Measurements from ENCODE around the gene EYA4.

Gene EYA4

GRCh38 chr6:133247581-133247980 is 6.4 kb downstream of the EYA4 start:
- H3K4me3 ChIP-seq (ENCODE audit: low read depth, low read length), result no peak overlapping the region
- no peak for DNase-seq (ENCODE audit: low read depth)
- TF ChIP-seq, protein P1, sequence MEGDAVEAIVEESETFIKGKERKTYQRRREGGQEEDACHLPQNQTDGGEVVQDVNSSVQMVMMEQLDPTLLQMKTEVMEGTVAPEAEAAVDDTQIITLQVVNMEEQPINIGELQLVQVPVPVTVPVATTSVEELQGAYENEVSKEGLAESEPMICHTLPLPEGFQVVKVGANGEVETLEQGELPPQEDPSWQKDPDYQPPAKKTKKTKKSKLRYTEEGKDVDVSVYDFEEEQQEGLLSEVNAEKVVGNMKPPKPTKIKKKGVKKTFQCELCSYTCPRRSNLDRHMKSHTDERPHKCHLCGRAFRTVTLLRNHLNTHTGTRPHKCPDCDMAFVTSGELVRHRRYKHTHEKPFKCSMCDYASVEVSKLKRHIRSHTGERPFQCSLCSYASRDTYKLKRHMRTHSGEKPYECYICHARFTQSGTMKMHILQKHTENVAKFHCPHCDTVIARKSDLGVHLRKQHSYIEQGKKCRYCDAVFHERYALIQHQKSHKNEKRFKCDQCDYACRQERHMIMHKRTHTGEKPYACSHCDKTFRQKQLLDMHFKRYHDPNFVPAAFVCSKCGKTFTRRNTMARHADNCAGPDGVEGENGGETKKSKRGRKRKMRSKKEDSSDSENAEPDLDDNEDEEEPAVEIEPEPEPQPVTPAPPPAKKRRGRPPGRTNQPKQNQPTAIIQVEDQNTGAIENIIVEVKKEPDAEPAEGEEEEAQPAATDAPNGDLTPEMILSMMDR (IDR thresholded peaks at IDR 0.05; ENCODE audit: control insufficient read depth, extremely low read depth, insufficient read depth), result no peak

DNA sequence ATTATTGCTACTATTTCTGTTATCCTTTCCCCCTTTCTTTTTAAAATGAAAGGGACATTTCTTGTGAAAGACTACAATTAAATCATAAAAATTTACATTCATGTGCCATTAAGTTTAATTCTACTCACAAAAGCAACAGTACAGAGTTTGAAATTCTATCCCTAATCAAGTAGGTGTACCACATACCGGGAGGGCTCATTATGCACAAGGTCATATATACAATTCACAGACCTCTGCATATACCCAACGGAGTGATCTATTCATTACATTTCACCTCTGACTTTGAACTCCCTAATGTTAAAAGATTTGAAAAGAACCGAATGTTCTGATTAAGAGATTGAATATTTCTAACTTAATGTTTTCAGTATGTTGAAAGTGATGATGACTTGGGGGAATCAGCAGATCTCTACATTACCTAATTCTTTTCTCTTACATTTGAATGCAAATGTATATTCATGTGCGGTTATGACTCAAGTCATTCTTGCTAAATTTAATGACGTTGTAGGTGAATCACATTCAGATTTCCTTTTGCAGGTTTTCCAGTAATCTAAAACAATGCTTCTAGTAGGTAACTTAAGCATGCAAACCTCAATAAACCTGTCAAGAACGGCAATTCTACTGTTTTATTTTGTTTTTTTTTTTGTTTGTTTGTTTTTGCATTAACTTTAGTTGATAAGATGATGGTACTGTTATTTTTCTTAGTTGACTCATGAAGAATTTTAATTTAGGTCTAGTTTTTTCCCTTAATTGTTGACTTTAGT is 7.3 kb downstream of the EYA4 start:
- DNase-seq (ENCODE audit: low read depth), result no peak
- H3K4me3 ChIP-seq (ENCODE audit: low read depth, low read length), result no peak overlapping the region
- TF ChIP-seq, protein P1 (IDR thresholded peaks at IDR 0.05; ENCODE audit: control insufficient read depth, extremely low read depth, insufficient read depth), result no peak

GRCh38 chr6:133251688-133252087 is 10.5 kb downstream of the EYA4 start:
- DNase-seq (ENCODE audit: low read depth), result no peak
- H3K4me3 ChIP-seq (ENCODE audit: low read depth, low read length), result no peak overlapping the region
- TF ChIP-seq, protein P1 (IDR thresholded peaks at IDR 0.05; ENCODE audit: control insufficient read depth, extremely low read depth, insufficient read depth), result no peak

GRCh38 chr6:133254552-133255228 is 13.5 kb downstream of the EYA4 start:
- TF ChIP-seq, protein P1 (IDR thresholded peaks at IDR 0.05; ENCODE audit: control insufficient read depth, extremely low read depth, insufficient read depth), result no peak
- H3K4me3 ChIP-seq (ENCODE audit: low read depth, low read length), result no peak overlapping the region
- DNase-seq (ENCODE audit: low read depth), result no peak

- no peak for DNase-seq (ENCODE audit: low read depth)
- H3K4me3 ChIP-seq (ENCODE audit: low read depth, low read length), result no peak overlapping the region
- TF ChIP-seq, protein P1 (IDR thresholded peaks at IDR 0.05; ENCODE audit: control insufficient read depth, extremely low read depth, insufficient read depth), result no peak
These were observed 16.5 kb downstream of the EYA4 start for GRCh38 chr6:133257545-133258105.

- no peak overlapping the region for H3K4me3 ChIP-seq (ENCODE audit: low read depth, low read length)
- no peak for DNase-seq (ENCODE audit: low read depth)
- TF ChIP-seq, protein P1 (IDR thresholded peaks at IDR 0.05; ENCODE audit: control insufficient read depth, extremely low read depth, insufficient read depth), result no peak
These were observed 18.4 kb downstream of the EYA4 start for GRCh38 chr6:133259561-133259960.

All from LNCaP clone FGC (cell line).